ENCODE results near the gene PIRT.

GRCh38 chr17:10831696-10832095 is 6.2 kb downstream of the PIRT start:
- TF ChIP-seq REST (IDR thresholded peaks at IDR 0.05; ENCODE audit: insufficient read depth in 1 of 2, low read depth in 2 of 2, low read length in 1 of 2) = no peak
- TF ChIP-seq SIN3A (IDR thresholded peaks at IDR 0.05; ENCODE audit: borderline replicate concordance, insufficient read depth, low read depth, low read length) = no peak
- TF ChIP-seq TCF7L2 (IDR thresholded peaks at IDR 0.05; ENCODE audit: low read depth, low read length) = no peak
- no peak for TF ChIP-seq CTCF (IDR thresholded peaks at IDR 0.05)
- no peak for TF ChIP-seq POLR2AphosphoS5 (IDR thresholded peaks at IDR 0.05; ENCODE audit: low read depth, low read length)

All from Panc1 (cell line).